GM12892 (cell line): ENCODE measurements around the gene NINL.

ENCODE experiments used
- POLR2A ChIP-seq: IDR thresholded peaks from 2 replicates; pipeline ENCODE4 v1.6.1; 2011; ENCODE audit warnings: low read depth, low read length, control low read depth
- TAF1 ChIP-seq: IDR thresholded peaks from 2 replicates; pipeline ENCODE4 v1.6.1; 2011; ENCODE audit warnings: low read depth, mild to moderate bottlenecking, control low read depth, low read length, borderline replicate concordance

DNA sequence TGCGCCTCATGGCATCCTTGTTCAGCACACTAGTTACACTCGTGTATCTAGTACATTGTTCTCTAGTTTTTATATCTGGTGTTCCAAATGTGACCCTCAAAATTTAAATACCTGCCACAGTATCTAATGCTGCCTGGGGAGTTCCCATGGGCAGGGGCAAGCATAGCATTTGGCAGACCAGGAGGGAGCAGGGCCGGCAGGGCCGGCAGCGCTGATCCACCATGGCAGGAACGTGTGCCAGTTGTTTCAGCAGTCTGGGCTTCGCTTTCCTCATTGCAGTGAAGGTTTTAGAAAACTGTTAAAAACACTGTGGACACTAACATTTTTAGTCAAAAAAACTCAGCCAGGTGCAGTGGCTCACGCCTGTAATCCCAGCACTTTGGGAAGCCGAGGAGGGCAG, 19.3 kb upstream of the NINL start:
- TF ChIP-seq TAF1 (no peak), POLR2A (no peak)
